BE2C (cell line): ENCODE results near the gene GJA9.

Experiments
- DNase-seq: peaks from one replicate; pipeline ENCODE4 v3.0.0-alpha.2; 2020
- H3K27me3 ChIP-seq: fragments of 250-450 bp; sonication (Bioruptor Pico); 2 replicates; pipeline ENCODE4 v1.5.1; 2020; ENCODE audit warnings: mild to moderate bottlenecking
- H3K36me3 ChIP-seq: fragments of 250-450 bp; sonication (Bioruptor Pico); 2 replicates; pipeline ENCODE4 v1.5.1; 2020; ENCODE audit warnings: mild to moderate bottlenecking
- H3K4me1 ChIP-seq: fragments of 250-450 bp; sonication (Bioruptor Pico); 2 replicates; pipeline ENCODE4 v1.5.1; 2020
- H3K4me3 ChIP-seq: 2 replicates; pipeline ENCODE4 v1.5.1; 2011; ENCODE audit warnings: low read depth, low read length
- H3K9me3 ChIP-seq: fragments of 250-450 bp; sonication (Bioruptor Pico); 2 replicates; pipeline ENCODE4 v1.5.1; 2020
- TF ChIP-seq, protein P1 (sequence below): IDR thresholded peaks from 2 replicates; pipeline ENCODE4 v1.5.1; 2012; ENCODE audit warnings: mild to moderate bottlenecking, low read depth, low read length

GJA9 gene

DNA sequence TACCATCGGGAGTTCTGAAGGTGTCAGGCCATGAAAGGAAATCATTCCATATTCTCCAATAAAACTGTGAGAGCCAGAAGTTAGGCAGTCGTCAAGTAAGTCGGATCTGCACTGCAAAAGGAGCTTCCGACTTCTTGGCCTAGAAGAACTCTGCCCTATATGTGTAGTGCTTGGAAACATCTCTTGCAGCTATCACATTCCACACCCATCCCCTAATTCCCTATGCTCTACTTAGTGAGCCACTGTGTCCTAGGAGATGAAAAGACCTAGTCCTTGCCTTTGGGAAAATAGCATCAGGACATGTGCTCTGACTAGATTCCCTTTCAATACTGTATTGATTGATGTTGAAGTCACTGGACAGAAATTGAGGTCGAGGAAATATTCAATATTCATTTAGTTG is 8.2 kb upstream of the GJA9 start:
- H3K4me3 ChIP-seq = no peak overlapping the region
- H3K27me3 ChIP-seq = no peaks in the 10 kb centered on the region
- no peak for DNase-seq
- H3K36me3 ChIP-seq = no peaks in the 10 kb centered on the region
- H3K9me3 ChIP-seq = no peaks in the 10 kb centered on the region
- TF ChIP-seq, protein P1, sequence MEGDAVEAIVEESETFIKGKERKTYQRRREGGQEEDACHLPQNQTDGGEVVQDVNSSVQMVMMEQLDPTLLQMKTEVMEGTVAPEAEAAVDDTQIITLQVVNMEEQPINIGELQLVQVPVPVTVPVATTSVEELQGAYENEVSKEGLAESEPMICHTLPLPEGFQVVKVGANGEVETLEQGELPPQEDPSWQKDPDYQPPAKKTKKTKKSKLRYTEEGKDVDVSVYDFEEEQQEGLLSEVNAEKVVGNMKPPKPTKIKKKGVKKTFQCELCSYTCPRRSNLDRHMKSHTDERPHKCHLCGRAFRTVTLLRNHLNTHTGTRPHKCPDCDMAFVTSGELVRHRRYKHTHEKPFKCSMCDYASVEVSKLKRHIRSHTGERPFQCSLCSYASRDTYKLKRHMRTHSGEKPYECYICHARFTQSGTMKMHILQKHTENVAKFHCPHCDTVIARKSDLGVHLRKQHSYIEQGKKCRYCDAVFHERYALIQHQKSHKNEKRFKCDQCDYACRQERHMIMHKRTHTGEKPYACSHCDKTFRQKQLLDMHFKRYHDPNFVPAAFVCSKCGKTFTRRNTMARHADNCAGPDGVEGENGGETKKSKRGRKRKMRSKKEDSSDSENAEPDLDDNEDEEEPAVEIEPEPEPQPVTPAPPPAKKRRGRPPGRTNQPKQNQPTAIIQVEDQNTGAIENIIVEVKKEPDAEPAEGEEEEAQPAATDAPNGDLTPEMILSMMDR = no peak
- no peaks in the 10 kb centered on the region for H3K4me1 ChIP-seq

DNA sequence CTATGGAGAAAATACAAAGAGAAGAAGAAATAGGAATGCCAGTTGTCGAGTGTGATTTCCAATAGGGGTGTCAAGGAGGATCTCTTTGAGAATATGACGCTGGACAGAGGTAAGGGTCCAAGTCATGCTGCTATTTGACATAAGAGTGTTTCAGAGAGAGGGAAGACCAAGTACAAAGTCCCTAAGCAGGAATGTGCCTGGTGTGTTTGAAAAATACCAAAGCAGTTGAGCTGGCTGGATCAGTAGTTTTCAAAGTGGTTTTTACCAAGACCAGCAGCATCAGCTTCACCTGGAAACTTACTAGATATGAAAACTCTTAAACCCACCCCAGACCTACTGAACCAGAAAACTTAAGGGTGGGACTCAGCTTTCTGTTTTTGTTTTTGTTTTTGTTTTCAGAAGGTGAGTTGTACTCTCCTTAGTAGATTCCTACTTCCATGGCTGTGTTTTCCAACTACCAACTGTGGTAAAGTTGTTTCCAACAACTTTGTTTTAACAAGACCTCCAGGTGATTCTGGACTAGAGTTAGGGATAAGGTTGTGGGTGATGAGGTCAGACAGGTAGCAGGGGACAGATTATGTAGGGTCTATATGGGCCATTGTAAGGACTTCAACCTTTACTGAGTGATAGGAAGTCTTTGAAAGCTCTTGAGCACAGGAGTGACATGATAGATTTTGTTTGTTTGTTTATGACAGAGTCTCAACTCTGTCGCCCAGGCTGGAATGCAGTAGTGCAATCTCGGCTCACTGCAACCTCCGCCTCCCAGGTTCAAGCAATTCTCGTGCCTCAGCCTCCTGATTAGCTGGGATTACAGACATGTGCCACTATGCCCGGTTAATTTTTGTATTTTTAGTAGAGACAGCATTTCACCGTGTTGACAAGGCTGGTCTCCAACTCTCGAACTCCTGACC is 7.3 kb upstream of the GJA9 start:
- Histone ChIP-seq H3K9me3 (no peaks in the 10 kb centered on the region), H3K36me3 (no peaks in the 10 kb centered on the region), H3K4me1 (no peaks in the 10 kb centered on the region), H3K27me3 (no peaks in the 10 kb centered on the region), H3K4me3 (no peak overlapping the region)
- no peak for DNase-seq
- TF ChIP-seq, protein P1 = no peak

DNA sequence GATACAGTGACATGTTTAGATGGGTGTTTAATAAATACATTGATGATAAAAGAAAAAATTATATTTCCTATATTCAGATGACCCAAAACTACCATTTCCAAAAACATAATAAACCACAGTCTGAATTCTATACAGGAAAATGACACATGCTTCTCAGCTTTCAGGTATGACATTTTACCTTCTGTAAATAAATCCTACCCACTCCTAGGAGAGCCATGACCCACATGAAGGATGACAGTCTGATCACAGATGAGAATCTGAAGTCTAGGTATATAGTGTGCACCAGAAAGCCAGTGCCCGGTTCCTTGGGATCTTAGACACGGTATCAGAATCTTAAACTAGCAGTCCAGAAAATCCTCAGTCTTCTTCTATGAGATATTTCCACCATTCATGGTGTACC is 3.7 kb upstream of the GJA9 start:
- Histone ChIP-seq H3K27me3 (no peaks in the 10 kb centered on the region), H3K4me3 (no peak overlapping the region), H3K4me1 (no peaks in the 10 kb centered on the region), H3K9me3 (no peaks in the 10 kb centered on the region), H3K36me3 (no peaks in the 10 kb centered on the region)
- TF ChIP-seq, protein P1 = no peak
- DNase-seq = no peak

DNA sequence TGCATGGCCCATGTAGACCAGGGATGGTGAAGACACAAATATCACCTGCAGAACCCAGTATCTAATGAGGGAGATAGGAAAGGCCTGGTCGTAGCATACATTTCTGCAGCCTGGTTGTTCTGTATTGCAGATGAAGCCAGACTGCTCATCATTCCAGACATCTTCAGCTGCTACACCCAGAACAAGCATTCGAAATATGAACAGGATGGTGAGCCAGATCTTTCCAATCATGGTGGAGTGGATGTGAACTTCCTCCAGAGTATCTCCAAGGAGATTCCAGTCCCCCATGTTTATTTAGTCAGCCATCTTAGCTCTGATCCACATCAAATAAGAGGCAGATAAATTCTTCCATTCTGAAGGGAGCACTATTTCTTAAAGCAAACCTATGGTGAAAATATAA is 5.6 kb downstream of the GJA9 start:
- TF ChIP-seq, protein P1 = no peak
- Histone ChIP-seq H3K27me3 (no peaks in the 10 kb centered on the region), H3K36me3 (no peaks in the 10 kb centered on the region), H3K4me3 (no peak overlapping the region), H3K4me1 (no peaks in the 10 kb centered on the region), H3K9me3 (no peaks in the 10 kb centered on the region)
- DNase-seq = no peak

DNA sequence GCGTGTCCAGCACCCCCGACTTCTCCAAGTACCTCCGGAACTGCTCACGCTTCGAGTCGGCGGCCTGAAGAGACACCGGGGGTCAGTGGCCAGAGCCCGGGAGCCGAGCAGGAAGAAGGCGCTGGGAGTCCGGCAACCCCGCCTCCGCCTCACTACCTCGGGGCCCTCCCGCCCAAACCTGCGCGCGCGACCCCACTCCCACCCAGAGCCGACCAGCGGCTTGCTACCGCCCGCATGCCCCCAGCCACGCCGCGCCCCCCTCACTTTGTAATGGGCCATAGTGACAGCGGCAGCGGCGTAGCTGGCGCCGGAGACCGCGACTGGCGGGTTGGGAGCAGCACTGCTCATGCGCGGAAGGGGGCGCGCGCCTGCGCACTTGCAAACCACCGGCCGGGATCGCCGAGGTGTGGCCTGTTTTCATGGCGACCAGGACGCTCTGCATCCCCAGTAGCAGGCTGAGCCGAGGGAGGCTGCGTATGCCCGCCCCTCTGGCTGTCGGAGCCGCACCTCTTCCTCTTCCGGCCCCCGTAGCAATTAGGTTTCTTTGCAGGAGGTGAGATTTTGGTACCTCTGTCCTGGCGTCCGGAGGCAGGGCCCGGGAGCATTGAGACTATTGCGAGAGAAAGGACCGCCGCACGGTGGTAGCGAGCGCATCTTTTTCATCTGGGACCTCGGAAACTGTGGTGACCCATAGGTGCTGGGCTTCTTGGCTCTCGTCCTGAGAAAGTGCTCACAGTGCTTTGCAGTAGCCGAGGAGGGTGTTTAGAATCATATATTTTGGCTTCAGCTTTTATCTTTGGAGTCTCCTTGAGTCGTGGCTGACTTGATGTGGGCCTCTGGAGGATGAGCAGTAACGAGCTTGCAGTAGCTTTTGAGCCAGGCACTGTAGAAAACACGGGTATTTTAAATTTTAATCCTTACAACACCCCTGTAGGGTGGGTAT is 8.1 kb downstream of the GJA9 start, which contains the start of gene MYCBP:
TSS of gene MYCBP (minus strand) at position 322 of the 943 bp plus-strand sequence. CDS start at position 279, 43 bp downstream.
- H3K4me3 ChIP-seq = peak within 1 kb of the TSS; percentile 83
- no peaks in the 10 kb centered on the region for H3K27me3 ChIP-seq
- DNase-seq = peak; percentile 89
- no peaks in the 10 kb centered on the region for H3K9me3 ChIP-seq
- TF ChIP-seq, protein P1 = no peak
- H3K4me1 ChIP-seq = no peaks in the 10 kb centered on the region
- no peaks in the 10 kb centered on the region for H3K36me3 ChIP-seq
